ENCODE results near the gene TRAPPC3.

Gene TRAPPC3

DNA sequence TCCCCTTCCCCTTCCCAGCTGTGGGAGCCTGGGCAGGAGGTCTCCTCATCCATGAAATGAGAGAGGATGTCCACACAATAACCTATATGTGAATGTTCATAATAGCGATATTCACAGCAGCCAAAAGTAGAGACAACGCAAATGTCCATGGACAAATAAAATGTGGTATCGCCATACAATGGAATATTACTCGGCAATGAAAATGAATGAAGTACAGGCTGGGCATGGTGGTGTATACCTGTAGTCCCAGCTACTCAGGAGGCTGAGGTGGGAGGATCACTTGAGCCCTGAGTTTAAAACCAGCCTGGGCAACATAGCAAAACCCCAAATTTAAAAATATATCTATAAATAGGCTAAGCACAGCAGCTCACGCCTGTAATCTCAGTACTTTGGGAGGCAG, 47.7 kb downstream of the TRAPPC3 start:
- no peak for DNase-seq (ENCODE audit: low read depth in 4 of 4, low spot score in 1 of 4)

DNA sequence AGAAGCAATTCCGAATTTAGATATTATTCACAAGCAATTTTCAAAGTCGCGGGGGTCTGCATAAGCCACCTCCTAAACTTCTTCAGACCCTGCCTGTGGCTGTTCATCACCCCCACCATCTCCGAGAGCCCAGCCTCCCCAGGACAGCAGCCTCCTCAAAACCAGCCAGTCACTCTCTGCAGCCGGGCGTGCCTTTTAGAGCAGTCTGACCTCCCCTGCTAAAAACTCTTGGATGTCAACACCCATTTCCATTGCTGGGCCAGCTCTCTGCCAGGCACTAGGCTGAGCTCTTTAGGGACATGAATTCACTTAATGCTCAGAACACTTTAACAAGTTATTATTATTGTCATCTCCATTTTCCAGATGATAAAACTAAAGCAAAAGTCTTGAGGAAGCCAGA, 48.9 kb downstream of the TRAPPC3 start:
- no peak for DNase-seq (ENCODE audit: low read depth in 4 of 4, low spot score in 1 of 4)

DNA sequence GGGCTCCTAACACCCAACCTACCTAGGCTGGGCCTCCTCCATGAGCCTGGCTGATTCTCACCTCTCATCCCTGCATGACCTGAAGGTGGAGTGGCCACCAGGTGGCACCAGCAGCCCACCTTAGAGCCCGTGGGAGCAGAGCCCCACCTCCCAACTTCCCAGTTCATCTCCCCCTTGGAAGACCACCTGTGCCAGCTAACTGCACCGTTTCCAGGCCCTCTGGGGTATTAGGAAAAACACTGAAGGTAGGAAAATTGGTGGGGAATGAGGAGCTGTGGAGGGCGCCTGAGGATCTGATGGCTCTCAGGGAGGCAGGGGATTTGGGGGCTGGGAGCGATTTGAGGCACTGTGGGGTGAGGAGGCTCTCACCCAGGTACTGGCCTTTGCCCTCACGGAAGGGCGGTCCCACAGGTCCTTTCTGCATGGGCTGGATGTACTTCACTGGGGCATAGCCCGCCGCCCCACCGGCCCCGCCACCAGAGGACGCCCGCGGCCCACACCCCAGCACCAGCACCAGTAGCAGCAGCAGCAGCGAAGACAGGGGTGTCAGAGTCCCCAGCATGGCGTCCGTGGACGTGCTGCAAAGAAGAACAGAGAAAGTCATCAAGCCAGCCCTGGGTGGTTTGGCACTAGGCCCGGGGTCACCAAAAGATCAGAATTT, 49.5 kb downstream of the TRAPPC3 start:
- DNase-seq (ENCODE audit: low read depth in 4 of 4, low spot score in 1 of 4) = peak; percentile 48 to 61 (median 57)

DNA sequence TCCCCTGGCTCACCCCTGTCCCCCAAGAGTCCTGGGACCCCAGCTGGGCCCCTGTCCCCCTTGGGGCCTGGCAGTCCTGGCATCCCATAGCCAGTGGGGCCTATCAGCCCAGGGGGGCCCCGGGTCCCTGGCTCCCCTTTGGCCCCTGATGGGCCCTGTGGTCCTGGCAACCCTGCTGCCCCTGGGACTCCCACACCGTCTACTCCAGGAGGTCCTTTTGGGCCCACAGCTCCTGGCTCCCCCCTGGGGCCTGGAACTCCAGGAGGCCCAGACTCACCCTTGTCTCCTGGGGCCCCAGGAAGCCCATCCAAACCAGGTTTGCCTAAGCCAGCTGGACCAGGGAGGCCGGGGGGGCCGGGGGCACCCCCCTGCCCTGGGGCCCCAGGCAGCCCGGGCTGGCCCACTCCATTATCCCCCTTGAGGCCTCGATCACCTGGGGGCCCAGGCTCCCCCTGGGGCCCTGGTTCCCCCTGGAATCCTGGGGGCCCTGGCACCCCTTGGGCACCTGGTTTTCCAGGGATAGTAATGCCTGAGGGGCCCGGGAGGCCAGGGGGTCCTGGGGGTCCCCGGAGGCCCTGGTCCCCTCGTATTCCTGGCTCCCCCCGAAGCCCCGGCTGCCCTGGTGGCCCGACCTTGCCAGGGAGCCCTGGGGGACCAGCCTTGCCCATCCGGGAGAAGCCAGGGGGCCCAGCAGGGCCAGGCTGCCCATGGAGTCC, 50.5 kb downstream of the TRAPPC3 start:
- DNase-seq (ENCODE audit: low read depth in 4 of 4, low spot score in 1 of 4) = no peak

DNA sequence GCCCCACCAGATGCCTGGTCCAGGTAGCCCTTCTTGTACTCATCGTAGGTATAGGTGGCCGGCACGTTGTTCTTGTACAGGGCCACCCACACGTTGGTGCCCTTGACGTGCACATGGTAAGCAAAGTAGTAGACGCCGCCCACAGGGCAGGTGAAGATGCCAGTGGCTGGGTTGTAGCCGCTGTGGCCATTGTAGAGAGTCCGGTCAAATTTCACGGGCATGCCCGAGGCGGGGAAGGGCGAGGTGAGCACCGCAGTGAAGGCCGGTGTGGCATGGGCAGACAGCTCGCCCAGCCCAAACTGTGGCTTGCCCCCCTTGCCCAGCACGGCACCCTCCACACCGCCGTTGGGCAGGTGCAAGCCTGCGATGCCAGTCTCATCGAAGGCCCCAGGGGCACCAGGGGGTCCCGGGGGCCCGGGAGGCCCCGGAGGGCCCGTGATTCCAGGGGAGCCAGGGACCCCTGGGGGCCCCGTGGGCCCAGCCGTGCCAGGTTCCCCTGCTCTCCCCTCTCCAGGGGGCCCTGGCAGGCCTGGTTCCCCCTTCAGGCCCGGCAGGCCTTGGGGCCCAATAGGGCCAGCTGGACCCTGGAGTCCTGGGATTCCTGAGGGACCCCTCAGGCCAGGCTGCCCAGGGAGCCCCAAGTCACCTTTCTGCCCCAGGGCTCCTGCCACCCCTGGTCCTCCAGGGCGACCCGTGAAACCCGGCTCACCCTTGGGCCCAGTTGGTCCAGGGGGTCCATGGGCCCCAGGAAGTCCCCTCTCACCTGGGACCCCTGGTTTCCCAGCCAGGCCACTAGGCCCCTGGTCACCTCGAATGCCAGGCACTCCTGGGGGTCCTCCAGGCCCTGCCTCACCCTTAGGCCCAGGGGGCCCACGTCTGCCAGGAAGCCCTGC, 51.3 kb downstream of the TRAPPC3 start:
- no peak for DNase-seq (ENCODE audit: low read depth in 4 of 4, low spot score in 1 of 4)

DNA sequence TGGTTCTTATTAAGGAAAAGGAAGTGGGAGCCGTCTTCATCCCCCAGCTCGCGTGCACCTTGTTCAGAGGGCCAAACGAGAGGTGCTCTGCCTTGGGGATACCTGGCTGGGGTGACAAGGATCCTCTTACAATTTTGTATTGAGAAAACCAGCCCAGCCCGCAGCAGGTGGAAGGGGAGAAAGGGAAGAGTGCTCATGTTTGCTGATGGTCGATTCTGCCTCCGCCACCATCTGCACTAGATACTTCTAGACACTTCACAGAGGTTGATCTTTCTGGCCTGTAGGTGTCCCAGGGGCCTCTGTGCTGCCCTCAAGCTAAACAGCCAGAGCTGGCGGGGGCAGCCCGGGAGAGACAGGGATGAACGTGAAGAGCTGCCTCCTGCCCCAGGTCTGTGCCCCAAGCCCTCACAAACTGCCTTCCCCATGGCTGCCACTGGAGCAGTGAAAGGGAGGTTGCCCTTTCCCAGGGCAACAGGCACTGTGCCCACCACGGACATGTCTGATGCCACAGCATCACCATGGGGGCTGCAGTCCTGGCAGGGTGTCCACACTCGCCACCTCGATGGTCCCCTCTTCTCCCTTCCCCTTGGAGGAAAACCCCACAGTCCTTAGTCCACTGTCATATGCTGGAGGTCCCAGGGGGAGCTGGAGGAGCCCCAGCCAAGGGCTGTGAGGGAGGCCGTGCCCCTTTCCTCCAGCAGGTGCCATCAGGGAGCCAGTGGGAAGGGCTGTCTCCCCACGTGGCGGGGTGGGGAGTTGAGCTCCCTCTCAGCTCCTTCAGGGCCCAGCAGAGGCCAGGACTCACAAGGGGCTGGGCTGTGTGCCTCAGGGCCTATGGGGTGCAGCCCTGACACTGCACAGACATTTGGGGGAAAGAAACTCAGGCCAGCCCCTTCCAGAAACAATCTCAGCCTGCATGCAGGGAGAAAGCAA, 52.5 kb downstream of the TRAPPC3 start:
- no peak for DNase-seq (ENCODE audit: low read depth in 4 of 4, low spot score in 1 of 4)

DNA sequence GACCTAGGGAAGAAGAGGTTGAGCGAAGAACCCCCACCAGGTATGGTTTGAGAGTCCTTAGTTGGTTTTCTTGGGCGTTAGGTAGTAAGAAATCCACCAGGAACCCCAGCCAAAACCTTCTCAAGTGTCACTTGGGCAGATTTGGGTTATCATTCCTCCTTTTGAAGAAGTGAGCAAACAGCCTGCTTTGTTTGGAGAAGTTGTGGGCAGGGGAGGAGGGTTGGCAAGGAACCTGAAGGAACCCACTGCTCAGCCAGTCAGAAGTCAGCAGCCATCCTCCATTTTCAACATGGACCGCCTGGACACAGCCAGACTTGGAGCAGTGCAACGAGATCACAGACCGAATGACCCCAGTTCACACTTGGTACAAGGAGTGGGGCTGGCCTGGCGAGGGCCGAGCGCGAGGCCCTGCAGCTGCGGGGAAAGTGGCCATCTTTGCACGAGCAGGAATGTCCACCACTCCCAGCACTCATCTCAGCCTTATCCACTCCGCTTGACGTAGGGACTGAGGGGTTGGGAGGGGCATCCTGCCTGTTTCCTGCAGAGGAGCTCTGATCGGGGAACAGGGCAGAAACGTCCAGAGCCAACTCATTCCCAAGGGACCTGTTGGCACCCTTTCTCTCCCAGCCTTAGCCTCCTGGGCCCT, 53.4 kb downstream of the TRAPPC3 start:
- no peak for DNase-seq (ENCODE audit: low read depth in 4 of 4, low spot score in 1 of 4)

DNA sequence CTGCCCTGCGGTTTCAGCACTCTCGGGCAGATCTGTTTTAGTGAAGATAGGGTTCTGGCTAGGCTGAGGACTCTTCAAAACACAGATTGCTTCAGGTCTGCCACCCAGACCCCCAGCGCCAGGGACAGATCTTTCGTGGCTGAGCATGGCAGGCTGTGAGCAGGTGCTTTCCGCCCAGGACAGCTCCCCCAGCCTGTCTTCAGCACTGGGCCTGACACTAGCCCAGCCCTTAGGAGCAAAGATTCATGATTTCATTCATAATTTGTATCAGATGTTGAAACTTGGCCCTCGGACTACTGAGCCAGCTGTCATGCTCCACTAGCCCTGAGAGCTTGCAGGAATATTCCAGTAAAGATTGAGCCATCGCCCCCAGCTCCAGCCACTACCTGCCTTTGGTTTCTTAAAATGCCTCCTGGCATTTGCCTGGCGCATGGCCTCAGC, 54.6 kb downstream of the TRAPPC3 start:
- no peak for DNase-seq (ENCODE audit: low read depth in 4 of 4, low spot score in 1 of 4)

DNA sequence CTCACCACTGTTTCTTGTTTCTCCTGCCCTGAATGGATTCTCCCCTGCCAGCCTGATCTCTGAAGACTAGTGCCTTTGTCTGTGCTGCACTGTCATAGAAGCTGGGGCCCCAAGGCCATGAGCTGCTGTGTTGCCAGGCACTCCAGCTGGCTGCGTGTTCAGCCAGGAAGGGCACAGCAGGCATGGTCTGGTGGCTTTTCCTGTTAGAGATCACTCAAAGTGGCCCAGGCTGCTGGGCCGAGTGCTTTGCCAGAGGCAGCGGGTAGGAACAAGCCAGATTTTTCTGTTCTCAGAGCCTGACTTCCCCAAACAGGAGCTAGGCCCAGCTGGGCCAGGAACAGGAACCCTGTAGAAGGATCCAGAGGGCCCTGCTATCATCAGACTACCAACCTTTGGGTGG, 55.4 kb downstream of the TRAPPC3 start:
- DNase-seq (ENCODE audit: low read depth in 4 of 4, low spot score in 1 of 4) = no peak

DNA sequence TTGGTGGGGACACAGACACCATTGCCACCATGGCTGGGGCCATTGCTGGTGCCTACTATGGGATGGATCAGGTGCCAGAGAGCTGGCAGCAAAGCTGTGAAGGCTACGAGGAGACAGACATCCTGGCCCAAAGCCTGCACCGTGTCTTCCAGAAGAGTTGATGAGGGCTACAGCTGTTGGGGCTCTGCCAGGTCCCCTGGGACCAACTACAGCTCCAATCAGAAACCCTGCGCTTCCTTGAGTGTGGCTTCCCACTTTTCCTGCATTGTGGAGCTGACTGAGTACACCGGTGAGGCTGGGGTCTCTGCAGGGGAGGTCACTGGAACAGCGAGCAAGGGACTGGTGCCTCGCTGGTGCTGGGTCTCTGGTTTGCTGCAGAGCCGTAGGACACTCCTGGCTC, 56.1 kb downstream of the TRAPPC3 start:
- no peak for DNase-seq (ENCODE audit: low read depth in 4 of 4, low spot score in 1 of 4)

DNA sequence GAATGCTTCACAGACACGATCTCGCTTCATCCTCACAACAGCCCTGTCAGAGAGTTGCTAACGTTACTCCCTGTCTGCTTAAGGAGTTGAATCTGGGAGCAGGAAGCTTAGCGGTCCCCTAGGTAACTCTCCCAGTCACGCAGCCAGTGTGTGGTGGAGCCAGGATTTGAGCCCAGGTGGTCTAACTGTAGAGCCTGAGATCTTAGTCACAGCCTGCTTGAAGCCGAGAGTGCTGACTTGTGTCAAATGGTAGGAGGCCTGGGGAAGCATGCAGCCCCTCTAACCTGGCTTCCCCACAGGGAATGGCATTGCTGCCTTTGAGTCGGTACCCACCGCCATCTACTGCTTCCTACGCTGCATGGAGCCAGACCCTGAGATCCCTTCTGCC, 56.5 kb downstream of the TRAPPC3 start:
- DNase-seq (ENCODE audit: low read depth in 4 of 4, low spot score in 1 of 4) = no peak

DNA sequence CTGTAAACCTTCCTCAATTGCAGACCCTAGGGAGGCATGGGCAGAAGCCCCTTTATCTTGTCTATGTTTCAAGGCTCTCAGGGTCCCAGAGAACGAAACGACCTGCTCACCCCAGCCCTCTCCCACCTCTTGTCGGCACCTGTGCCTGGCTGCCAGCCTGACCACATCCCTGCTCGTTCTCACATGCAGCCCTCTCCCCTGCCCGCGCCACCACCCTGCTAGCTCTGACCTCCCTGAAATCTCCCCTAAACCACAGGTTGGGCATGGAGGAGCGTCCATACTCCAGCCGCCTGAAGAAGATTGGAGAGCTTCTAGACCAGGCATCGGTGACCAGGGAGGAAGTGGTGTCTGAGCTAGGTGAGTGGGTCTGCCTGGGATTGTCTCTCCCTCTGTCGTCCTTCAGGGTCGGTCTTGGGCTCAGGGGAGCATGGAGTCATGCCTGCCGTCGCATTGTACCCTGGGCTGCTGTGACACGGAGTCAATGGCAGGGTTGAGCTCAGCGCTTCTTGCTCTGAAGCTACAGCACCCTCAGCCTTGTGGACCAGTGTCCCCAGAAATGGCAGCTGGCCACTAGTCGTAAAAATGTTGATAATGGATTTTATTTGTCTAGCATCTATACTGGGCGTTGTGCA, 57.0 kb downstream of the TRAPPC3 start:
- no peak for DNase-seq (ENCODE audit: low read depth in 4 of 4, low spot score in 1 of 4)

DNA sequence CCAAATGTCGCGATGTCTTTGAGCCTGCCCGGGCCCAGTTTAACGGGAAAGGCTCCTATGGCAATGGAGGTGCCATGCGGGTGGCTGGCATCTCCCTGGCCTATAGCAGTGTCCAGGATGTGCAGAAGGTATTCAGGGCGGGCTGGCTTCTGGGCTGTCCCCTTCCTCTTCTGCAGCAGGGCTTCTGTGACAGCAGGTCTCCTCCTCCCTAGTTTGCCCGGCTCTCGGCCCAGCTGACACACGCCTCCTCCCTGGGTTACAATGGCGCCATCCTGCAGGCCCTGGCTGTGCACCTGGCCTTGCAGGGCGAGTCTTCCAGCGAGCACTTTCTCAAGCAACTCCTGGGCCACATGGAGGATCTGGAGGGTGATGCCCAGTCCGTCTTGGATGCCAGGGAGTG, 57.6 kb downstream of the TRAPPC3 start:
- no peak for DNase-seq (ENCODE audit: low read depth in 4 of 4, low spot score in 1 of 4)

DNA sequence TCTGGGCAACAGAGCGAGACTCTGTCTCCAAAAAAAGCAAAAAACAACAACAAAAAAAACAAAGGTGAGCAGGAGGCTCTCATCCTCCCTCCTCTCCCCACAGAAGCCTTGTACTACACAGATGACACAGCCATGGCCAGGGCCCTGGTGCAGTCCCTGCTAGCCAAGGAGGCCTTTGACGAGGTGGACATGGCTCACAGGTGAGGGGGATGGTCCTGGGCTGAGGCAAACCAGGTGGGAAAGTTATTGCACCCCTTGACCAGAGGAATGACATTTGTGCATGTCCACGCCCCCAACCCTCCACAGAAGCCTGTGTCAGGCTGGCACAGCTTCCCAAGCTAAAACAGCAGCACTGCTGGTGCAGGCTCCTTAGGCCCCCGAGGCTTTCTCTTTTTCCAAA, 58.1 kb downstream of the TRAPPC3 start:
- no peak for DNase-seq (ENCODE audit: low read depth in 4 of 4, low spot score in 1 of 4)

DNA sequence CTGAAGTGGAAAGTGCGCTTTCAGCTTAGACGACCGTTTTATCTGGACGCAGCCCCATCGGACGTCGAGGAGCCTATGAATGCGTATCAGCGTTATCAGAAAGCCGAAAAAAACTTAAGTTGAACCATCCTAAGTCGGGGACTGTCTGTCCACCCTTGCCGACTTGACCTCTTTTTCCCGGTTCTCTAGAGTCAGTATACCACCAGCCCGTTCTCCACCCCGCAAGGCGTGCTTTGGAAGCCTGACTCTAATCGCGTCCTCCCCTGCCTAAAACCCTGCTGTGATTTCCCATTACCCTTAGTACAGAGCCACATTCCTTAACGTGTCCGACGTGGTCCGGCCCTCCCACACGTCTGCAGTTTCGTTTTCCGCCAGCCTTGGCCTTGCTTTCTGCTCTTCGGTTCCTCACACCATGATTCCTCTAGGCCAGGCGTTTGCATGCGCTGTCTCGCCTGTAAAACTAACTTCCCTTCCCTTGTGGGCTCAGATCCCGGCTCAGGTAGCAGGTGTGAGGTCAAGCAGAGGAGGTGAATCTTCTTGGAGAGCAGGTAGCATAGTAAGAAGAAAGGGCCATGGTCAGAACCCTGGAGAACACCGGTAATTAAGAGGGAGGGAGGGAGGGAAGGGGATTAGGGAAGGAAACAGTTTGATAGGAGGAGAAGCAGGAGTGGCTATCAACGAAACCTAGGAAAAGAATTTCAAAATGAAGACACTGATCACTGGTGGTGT, 59.7 kb downstream of the TRAPPC3 start:
- DNase-seq (ENCODE audit: low read depth in 4 of 4, low spot score in 1 of 4) = no peak

DNA sequence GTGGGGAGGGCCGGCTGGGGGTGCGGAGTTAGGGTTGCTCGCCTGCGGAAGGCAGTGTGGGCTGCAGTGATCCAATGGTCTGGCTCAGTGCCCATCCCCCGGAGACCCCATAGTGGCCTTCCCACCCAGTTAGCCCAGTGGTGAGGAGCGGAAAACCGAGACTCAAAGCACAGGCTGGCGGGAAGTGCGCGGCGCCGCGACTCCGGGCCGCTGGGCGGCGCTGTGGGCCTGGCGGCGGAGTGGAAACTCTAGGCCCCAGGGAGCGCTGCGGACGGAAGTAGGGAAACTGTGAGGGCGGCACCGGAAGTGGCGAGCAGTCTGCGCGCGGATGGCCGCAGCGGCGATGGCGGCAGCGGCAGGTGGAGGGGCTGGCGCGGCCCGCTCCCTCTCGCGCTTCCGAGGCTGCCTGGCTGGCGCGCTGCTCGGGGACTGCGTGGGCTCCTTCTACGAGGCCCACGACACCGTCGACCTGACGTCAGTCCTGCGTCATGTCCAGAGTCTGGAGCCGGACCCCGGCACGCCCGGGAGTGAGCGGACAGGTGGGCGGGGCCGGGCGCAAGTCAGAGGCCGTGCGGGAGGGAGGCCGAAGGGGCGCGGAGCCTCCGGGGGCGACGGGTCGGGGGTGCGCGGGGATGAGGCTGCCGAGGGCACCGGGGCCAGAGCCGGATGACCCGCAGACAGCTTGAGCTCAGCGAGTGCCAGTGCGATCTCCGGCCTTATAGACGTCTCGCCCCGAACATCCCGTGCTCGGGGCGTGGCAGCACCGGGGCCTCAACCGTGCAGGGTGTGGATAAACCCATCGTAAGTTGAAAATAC, 60.5 kb downstream of the TRAPPC3 start, which contains the start of gene ADPRS:
TSS of gene ADPRS (plus strand) at position 316 of the 816 bp plus-strand sequence. CDS start at position 329, 13 bp downstream.
- peak; percentile 75 to 88 (median 82) for DNase-seq (ENCODE audit: low read depth in 4 of 4, low spot score in 1 of 4)

DNA sequence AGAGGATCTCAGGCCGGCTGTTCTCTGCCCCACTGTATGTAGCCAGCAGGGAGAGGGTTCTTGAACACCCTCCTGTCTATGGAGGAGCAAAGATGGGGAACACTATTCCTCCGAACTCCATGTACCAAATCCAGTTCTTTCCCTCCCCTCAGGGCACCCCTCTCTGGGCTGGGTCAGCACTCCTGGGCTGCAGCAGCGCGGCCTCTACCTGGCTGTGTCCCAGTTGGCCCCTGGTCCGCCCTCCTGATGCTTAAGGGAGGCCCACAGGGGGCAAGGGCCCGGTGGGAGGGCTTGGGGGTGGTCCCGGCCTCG, 61.1 kb downstream of the TRAPPC3 start:
- no peak for DNase-seq (ENCODE audit: low read depth in 4 of 4, low spot score in 1 of 4)

Measured in stimulated activated CD4-positive, alpha-beta T cell treated with anti-CD3 and anti-CD28 coated beads, Interleukin-1b, Interleukin-23, amount 100 ng/mL, for 24 hours (primary cell).